ENCODE data around the gene KCNH2. TPM values are rescaled to one million over a fixed set of nuclear protein-coding genes. Genes with fewer than 3 reads are reported as not detected.

KCNH2 gene
- total and polyA plus RNA-seq, 10 of the 15 experiments (the other 5 are each of a cell fraction or from before 2014, with no cell fraction given): 0.04 to 0.24 (median 0.17) TPM; not detected in 6

- no TSS peak for BruUV-seq (replicated peaks)
- intact Hi-C loops (cut with micrococcal nuclease; ENCODE audit: unreplicated experiment) (no loop called here), in situ Hi-C loops (cut with MboI) (no loop called here)
- no peak for TF ChIP-seq REST (IDR thresholded peaks at IDR 0.05; ENCODE audit: low read depth, low read length)
- no peak for TF ChIP-seq ZNF622 (IDR thresholded peaks at IDR 0.05)
- no peak for TF ChIP-seq CHD2 (IDR thresholded peaks at IDR 0.05; ENCODE audit: borderline replicate concordance, low read depth, low read length)
- TF ChIP-seq E2F4 (IDR thresholded peaks at IDR 0.05; ENCODE audit: low read depth, low read length): no peak
- TF ChIP-seq BRCA1 (IDR thresholded peaks at IDR 0.05; ENCODE audit: low read depth, low read length): no peak
- no peak for TF ChIP-seq SMAD1 (IDR thresholded peaks at IDR 0.05; ENCODE audit: low read depth, partially characterized antibody)
- no peak for TF ChIP-seq SUZ12 (IDR thresholded peaks at IDR 0.05; ENCODE audit: unreplicated experiment)
- TF ChIP-seq ZNF592 (IDR thresholded peaks at IDR 0.05): no peak
- TF ChIP-seq CEBPB (IDR thresholded peaks at IDR 0.05; ENCODE audit: borderline replicate concordance in 1 of 2, low read depth in 2 of 2, low read length in 2 of 2): no peak
- no peak for TF ChIP-seq POLR2A (IDR thresholded peaks at IDR 0.05; ENCODE audit: low read depth, low read length)
- no peak for TF ChIP-seq ASH2L (IDR thresholded peaks at IDR 0.05; ENCODE audit: borderline replicate concordance, low read depth)
- TF ChIP-seq ZZZ3 (IDR thresholded peaks at IDR 0.05; ENCODE audit: control insufficient read depth, insufficient read length, low read depth): no peak
Observed at GRCh38 chr7:150947761-150948651, 30.1 kb downstream of the KCNH2 start.

More at GRCh38 chr7:150947761-150948651, 30.1 kb downstream of the KCNH2 start:
- DNase-seq (ENCODE audit: low read depth, low spot score) (no peak), ATAC-seq (no peak), FAIRE-seq (no peak)
- Histone ChIP-seq H2AFZ (ENCODE audit: control insufficient read depth, low read depth, low read length) (no peak overlapping the region), H3K79me2 (ENCODE audit: control insufficient read depth, insufficient read depth, low read length) (no peaks in the 10 kb centered on the region), H4K20me1 (ENCODE audit: control insufficient read depth, insufficient read depth) (no peaks in the 10 kb centered on the region), H3K4me1 (ENCODE audit: control insufficient read depth, insufficient read depth, low read length) (no peaks in the 10 kb centered on the region), H3K4me3 (no peak overlapping the region), H3K27ac (ENCODE audit: control insufficient read depth, insufficient read depth) (no peak overlapping the region), H3K9me3 (replicated peaks; ENCODE audit: control insufficient read depth, insufficient read depth, low read length) (no peaks in the 10 kb centered on the region), H3K4me2 (ENCODE audit: control insufficient read depth, insufficient read depth) (no peak overlapping the region), H3K27me3 (replicated peaks in 1 of 2; ENCODE audit: control insufficient read depth in 2 of 2, insufficient read depth in 2 of 2, low read length in 1 of 2) (peaks cover 0 to 2% of the 10 kb centered on the region in 2 experiments; a peak in 2 of 4 replicates), H3K9ac (ENCODE audit: control insufficient read depth, insufficient read depth, low read length) (no peak overlapping the region), H3K36me3 (ENCODE audit: control insufficient read depth in 2 of 2, insufficient read depth in 2 of 2, low read length in 1 of 2) (no peaks in the 10 kb centered on the region)
- 30% methylated on average over 16 of the region's 34 CpGs for WGBS (ENCODE audit: insufficient coverage, insufficient replicate concordance, low lambda C conversion rate, missing lambda C conversion rate)
- RAD21 ChIA-PET (ENCODE audit: unreplicated experiment): no interaction called here
- POLR2A ChIA-PET: no interaction called here
- CTCF ChIA-PET: interaction anchor here (0.8 kb wide), 1 partner anchor 15 kb away, joined by 3 read pairs; no protein-coding TSS in a partner anchor
- SMC1A ChIA-PET (ENCODE audit: uncharacterized antibody, unreplicated experiment): no interaction called here
